Choroid plexus epithelial cell (primary cell): ENCODE measurements around the gene FAXC.

ENCODE experiments used
- DNase-seq: peaks from one replicate; pipeline ENCODE4 v3.0.0-alpha.2; 2010; ENCODE audit warnings: low read depth
- H3K4me3 ChIP-seq: 2 replicates; pipeline ENCODE4 v1.5.1; 2011; ENCODE audit warnings: low read depth, mild to moderate bottlenecking, control low read depth, low read length, moderate library complexity
- TF ChIP-seq, protein P1 (sequence below): conservative IDR thresholded peaks from 2 replicates; pipeline ENCODE4 v1.5.1; 2011; ENCODE audit warnings: low read depth, mild to moderate bottlenecking, control low read depth, inconsistent platforms, low read length, moderate library complexity

The FAXC gene

DNA sequence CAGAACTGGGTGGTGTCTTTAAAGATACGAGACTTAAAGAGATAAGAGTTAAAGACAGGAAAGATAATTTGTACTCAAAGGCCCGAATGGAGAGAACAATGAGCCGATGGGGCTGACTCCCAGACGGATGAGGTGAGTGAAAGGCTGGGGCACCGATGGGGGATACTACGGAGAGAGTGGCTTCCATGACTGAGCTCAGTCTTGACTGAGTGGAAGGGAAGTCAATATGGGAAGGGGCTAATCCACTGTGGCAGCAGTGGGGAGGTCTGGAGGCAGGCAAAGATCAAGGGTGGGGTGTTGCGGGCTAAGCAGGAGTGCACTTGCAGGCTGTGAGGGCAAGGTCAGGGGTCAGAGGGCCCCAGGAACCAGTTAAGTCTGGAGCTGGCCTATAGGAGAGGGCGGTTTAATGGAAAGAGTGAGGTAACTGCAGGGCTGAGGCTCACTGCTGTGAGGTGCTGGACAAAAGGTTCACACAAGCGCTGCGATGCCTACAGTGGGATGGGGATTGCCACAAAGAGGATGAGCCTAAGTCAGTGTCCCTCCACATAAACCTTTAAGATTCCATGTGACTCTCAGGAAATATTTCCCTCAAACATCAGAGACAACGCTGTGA is 42.1 kb downstream of the FAXC start:
- no peak overlapping the region for H3K4me3 ChIP-seq
- TF ChIP-seq, protein P1, sequence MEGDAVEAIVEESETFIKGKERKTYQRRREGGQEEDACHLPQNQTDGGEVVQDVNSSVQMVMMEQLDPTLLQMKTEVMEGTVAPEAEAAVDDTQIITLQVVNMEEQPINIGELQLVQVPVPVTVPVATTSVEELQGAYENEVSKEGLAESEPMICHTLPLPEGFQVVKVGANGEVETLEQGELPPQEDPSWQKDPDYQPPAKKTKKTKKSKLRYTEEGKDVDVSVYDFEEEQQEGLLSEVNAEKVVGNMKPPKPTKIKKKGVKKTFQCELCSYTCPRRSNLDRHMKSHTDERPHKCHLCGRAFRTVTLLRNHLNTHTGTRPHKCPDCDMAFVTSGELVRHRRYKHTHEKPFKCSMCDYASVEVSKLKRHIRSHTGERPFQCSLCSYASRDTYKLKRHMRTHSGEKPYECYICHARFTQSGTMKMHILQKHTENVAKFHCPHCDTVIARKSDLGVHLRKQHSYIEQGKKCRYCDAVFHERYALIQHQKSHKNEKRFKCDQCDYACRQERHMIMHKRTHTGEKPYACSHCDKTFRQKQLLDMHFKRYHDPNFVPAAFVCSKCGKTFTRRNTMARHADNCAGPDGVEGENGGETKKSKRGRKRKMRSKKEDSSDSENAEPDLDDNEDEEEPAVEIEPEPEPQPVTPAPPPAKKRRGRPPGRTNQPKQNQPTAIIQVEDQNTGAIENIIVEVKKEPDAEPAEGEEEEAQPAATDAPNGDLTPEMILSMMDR: no peak
- DNase-seq: no peak

DNA sequence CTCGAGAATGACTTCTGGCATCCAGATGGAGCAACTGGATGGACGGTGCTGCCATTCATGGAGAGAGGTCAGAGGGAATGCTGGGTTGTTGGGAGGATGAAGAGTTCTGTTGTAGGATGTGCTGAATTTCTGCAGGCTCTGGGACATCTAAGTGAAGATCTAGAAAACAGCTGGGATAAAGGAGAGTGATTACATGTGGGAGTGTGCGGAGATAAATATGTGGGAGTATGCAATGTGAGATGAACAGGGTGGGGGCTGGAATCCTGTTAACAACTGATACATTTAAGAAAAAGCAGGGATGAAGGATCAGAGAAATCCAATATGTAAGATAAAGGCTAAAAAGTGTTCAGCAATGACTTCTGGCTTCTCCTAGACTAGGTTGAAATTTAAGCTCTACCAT is 43.1 kb downstream of the FAXC start:
- TF ChIP-seq, protein P1: no peak
- no peak overlapping the region for H3K4me3 ChIP-seq
- DNase-seq: no peak

DNA sequence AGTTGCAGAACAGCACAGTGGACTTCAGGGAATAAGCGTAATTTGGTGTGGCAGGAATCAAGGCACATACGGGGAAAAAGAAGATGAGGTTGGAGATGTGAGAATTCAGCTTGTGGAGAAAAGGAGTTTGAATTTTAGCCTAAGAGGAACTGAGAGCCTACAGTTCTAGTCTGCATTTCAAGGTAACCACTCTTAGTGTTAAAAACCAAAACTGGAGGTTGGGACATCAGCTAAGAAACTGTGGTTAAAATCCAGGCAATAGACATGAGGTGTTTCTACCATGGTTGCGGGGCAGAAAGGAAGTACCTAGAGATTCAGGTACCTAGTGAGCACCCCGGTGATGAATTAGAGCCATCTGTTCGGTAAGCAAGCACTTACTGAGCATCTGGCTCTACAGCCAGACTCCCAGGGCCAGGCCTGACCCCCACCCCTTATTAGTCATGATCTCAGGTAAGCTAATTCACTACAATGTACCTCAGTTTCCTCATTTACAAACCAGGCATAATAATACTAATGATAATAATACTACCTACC is 44.4 kb downstream of the FAXC start:
- no peak overlapping the region for H3K4me3 ChIP-seq
- TF ChIP-seq, protein P1: no peak
- DNase-seq: no peak

DNA sequence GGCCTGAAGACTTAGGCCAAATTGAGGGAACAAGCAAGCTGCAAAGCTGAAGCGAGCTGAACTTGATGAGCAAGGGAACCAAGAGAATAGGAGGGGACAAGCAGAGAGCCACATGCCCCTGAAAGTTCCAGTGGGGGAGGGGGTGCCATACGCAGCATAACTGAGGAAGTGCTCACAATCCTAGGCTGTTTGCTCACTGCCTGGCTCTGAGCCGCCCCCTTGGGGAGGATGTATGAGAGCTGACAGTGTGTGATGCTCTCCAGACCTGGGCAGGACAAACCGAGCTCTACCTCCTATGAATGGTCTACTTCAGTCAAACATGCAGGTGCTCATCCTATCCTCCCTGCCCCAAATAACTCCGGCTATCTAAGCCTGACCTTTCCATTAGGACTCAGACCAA is 52.1 kb downstream of the FAXC start:
- TF ChIP-seq, protein P1: no peak

DNA sequence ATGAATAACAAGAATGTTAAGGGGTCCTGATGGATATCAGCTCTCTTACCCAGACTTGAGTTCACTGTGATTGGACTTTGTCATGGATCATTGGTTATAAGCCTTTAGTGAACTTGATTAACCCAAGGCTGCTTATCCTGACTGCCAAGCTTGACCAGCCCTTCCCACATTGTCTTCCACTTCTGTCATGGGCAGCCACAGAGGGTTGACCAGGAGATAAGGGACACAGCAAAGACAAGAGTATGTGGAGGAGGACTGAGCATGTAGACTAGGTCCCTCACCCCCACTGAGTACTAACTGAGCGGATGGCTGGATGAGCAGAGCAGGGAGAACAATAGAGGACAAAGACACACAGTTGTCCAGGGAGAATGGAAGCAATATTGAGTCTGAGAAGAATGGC is 52.5 kb downstream of the FAXC start:
- TF ChIP-seq, protein P1: no peak
- H3K4me3 ChIP-seq: no peak overlapping the region
- no peak for DNase-seq

More for the DNA sequence above, 52.1 kb downstream of the FAXC start:
- no peak for DNase-seq
- no peak overlapping the region for H3K4me3 ChIP-seq

DNA sequence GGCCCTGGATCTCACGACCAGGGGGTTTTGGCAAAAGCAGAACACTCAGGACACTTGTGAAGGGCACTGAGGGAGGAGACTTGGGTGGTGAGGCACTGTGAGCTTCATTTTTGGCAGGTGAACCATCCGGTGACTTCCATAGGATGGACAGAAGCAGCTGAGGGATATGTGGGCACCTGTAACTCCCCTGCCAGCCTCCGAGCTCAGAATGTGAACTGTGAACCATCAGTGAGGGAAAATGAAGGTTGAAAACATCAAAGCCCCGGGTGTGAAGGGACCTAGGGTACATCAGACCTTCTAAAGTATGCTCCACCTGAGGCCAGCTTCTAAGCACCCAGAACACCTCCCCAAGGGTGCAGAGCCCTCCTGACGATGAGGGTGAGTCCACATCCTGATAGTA is 53.2 kb downstream of the FAXC start:
- DNase-seq: no peak
- TF ChIP-seq, protein P1: no peak
- no peak overlapping the region for H3K4me3 ChIP-seq

DNA sequence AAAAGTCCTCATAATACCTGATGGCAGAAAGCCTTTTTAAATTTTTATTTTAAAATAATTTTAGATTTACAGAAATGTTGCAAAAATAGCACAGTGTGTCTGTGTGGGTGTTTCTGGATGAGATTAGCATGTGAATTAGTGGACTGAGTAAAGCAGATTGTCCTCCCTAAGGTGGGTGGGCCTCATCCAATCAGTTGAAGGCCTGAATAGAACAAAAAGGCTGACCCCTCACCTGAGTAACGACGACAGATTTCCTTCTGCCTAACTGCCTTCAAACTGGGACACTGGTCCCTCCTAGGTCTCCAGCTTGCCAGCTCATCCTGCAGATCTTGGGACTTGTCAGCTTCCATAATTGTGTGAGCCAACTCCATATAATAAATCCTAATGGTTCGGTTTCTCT is 54.2 kb downstream of the FAXC start:
- no peak for DNase-seq
- H3K4me3 ChIP-seq: no peak overlapping the region
- TF ChIP-seq, protein P1: no peak
